Gastrocnemius medialis (tissue), 4 donors: ENCODE data around the gene LRG1. TPM values are rescaled to one million over a fixed set of nuclear protein-coding genes. Genes with fewer than 3 reads are reported as not detected.
A peak's percentile ranks its signal among the peaks of the same experiment; 100 is the strongest.
"Not testable (repeated sequence)": the region's sequence is repeated elsewhere in the genome, so short reads cannot be mapped to it uniquely, and the experiment has no call there.

Source experiments
- ATAC-seq, 2 donors: fragments of 150-250 bp; one replicate each; pipeline ENCODE4 v1.9.1; 2016
- DNase-seq, 2 donors: peaks; one replicate each; pipeline ENCODE4 v3.0.0-alpha.2; 2019
- H3K27ac ChIP-seq, 4 donors: fragments of 200-600 bp; sonication (generic); 1 replicate in 1 of 4; 2 replicates in 3 of 4; pipeline ENCODE4 v1.5.1; 2016 to 2018; ENCODE audit warnings: mild to moderate bottlenecking in 2 of 4, moderate library complexity in 1 of 4
- H3K27me3 ChIP-seq, 3 donors: fragments of 200-600 bp; sonication (generic) in 2 of 3; 1 replicate in 1 of 3; 2 replicates in 2 of 3; pipeline versions ENCODE4 v1.5.1 to v1.6.0; 2016 to 2019; ENCODE audit warnings: mild to moderate bottlenecking in 1 of 3, moderate library complexity in 1 of 3
- H3K36me3 ChIP-seq, 2 donors: fragments of 200-600 bp; sonication (generic) in 1 of 2; one replicate each; pipeline ENCODE4 v1.5.1; 2017 to 2018
- H3K4me1 ChIP-seq, 2 donors: fragments of 200-600 bp; sonication (generic) in 1 of 2; one replicate each; pipeline ENCODE4 v1.5.1; 2016 to 2017; ENCODE audit warnings: mild to moderate bottlenecking in 2 of 2
- H3K4me3 ChIP-seq, 4 donors: fragments of 200-600 bp; sonication (generic) in 3 of 4; 1 replicate in 1 of 4; 2 replicates in 3 of 4; pipeline ENCODE4 v1.5.1; 2016 to 2019; ENCODE audit warnings: mild to moderate bottlenecking in 2 of 4
- H3K9me3 ChIP-seq, 3 donors: fragments of 200-600 bp; sonication (generic) in 2 of 3; 1 replicate in 1 of 3; 2 replicates in 2 of 3; pipeline ENCODE4 v1.5.1; 2016 to 2019
- CTCF ChIP-seq, 5 experiments: fragments of 450-650 bp in 3 of 5; fragments of 200-600 bp in 2 of 5; sonication (generic) in 2 of 5; IDR thresholded peaks in 4 of 5; conservative IDR thresholded peaks in 1 of 5; 1 replicate in 4 of 5; 2 replicates in 1 of 5; pipeline ENCODE4 v1.5.1; 2016 to 2019; ENCODE audit warnings: antibody characterized with exemption in 5 of 5, mild to moderate bottlenecking in 3 of 5, moderate library complexity in 3 of 5
- POLR2A ChIP-seq, 2 donors: fragments of 450-650 bp; IDR thresholded peaks; one replicate each; pipeline ENCODE4 v1.6.1; 2017; ENCODE audit warnings: antibody characterized with exemption in 2 of 2, mild to moderate bottlenecking in 2 of 2, moderate library complexity in 2 of 2
- in situ Hi-C, 4 donors: fragments of 200-750 bp; cut with MboI; loops; one replicate each; pipeline versions ENCODE4 v1.15.0 to v1.8.0; 2017; ENCODE audit warnings: low sequenced_read_pairs in 4 of 4
- intact Hi-C: fragments of 100-400 bp; cut with DNase I; formaldehyde crosslinking; loops from one replicate; pipeline ENCODE4 v1.15.1; 2023; ENCODE audit warnings: low total_unique reads
- total RNA-seq, 4 donors: library from RNA; depleted of rRNA; stranded (reverse); fragments of >200 nt; gene quantifications; one replicate each; pipeline versions ENCODE4 v1.1.0 to v1.2.3, GENCODE V29; 2016

Gene LRG1
- total RNA-seq, 4 donors from 2014 or later = 0.15 to 2.7 (median 0.98) TPM; not detected in 1

- peaks cover 0 to 2% of the 10 kb centered on the region in 2 donors for H3K4me1 ChIP-seq
- no peak overlapping the region for H3K27ac ChIP-seq
- peak overlapping the region in 1 of 4 donors; percentile 5 for H3K4me3 ChIP-seq
- intact Hi-C loops = no loop called here
- no peaks in the 10 kb centered on the region for H3K36me3 ChIP-seq
- H3K27me3 ChIP-seq = no peaks in the 10 kb centered on the region
- no peaks in the 10 kb centered on the region for H3K9me3 ChIP-seq
- ATAC-seq (no peak), DNase-seq (no peak)
- in situ Hi-C loops = no loop called here
- TF ChIP-seq POLR2A (IDR thresholded peaks at IDR 0.05) (no peak), CTCF (IDR thresholded peaks at IDR 0.05 in 4 of 5, conservative IDR thresholded peaks at IDR 0.05 in 1 of 5) (no peak)
Measured at GRCh38 chr19:4542896-4543841, 3.3 kb upstream of the LRG1 start.

GRCh38 chr19:4541806-4542145 is 1.9 kb upstream of the LRG1 start:
- peaks cover 10 to 16% of the 10 kb centered on the region in 2 donors for H3K4me1 ChIP-seq

GRCh38 chr19:4541114-4541805 is 1.4 kb upstream of the LRG1 start:
- no peak for ATAC-seq
- peaks cover 15 to 21% of the 10 kb centered on the region in 2 donors for H3K4me1 ChIP-seq
- no peaks in the 10 kb centered on the region for H3K27me3 ChIP-seq
- no peak overlapping the region for H3K4me3 ChIP-seq
- in situ Hi-C loops = no loop called here
- no peaks in the 10 kb centered on the region for H3K9me3 ChIP-seq
- H3K27ac ChIP-seq = no peak overlapping the region
- TF ChIP-seq CTCF (IDR thresholded peaks at IDR 0.05 in 4 of 5, conservative IDR thresholded peaks at IDR 0.05 in 1 of 5) (no peak), POLR2A (IDR thresholded peaks at IDR 0.05) (no peak)
- no peaks in the 10 kb centered on the region for H3K36me3 ChIP-seq
- no peak for DNase-seq
- intact Hi-C loops = no loop called here

More at GRCh38 chr19:4541806-4542145, 1.9 kb upstream of the LRG1 start:
- H3K4me3 ChIP-seq, ATAC-seq, intact Hi-C loops, H3K9me3 ChIP-seq, DNase-seq, in situ Hi-C loops, H3K36me3 ChIP-seq, H3K27ac ChIP-seq, H3K27me3 ChIP-seq: not testable (repeated sequence)

GRCh38 chr19:4539169-4539692 is 605 bp downstream of the LRG1 start:
- TF ChIP-seq CTCF (IDR thresholded peaks at IDR 0.05 in 4 of 5, conservative IDR thresholded peaks at IDR 0.05 in 1 of 5) (no peak), POLR2A (IDR thresholded peaks at IDR 0.05) (no peak)
- H3K27ac ChIP-seq = peak overlapping the region in 2 of 4 donors; percentile 5 to 21
- intact Hi-C loops = loop anchor here (5.0 to 10.0 kb wide), 5 partner anchors 82 to 436 kb away; partner anchors contain the start of genes CHAF1A, FEM1A, SH3GL1 and UBXN6
- H3K4me1 ChIP-seq = peaks cover 26 to 38% of the 10 kb centered on the region in 2 donors
- H3K4me3 ChIP-seq = no peak overlapping the region
- H3K27me3 ChIP-seq = no peaks in the 10 kb centered on the region
- ATAC-seq (no peak), DNase-seq (no peak)
- no peaks in the 10 kb centered on the region for H3K9me3 ChIP-seq
- H3K36me3 ChIP-seq = no peaks in the 10 kb centered on the region
- in situ Hi-C loops = no loop called here

- in situ Hi-C loops = no loop called here
- H3K4me1 ChIP-seq = peaks cover 26 to 38% of the 10 kb centered on the region in 2 donors
- intact Hi-C loops = loop anchor here (5.0 to 10.0 kb wide), 5 partner anchors 81 to 436 kb away; partner anchors contain the start of genes CHAF1A, FEM1A, SH3GL1 and UBXN6
- H3K27me3 ChIP-seq = no peaks in the 10 kb centered on the region
- no peak for DNase-seq
- H3K27ac ChIP-seq = peak overlapping the region; percentile 89 to 98 (median 92)
- no peak overlapping the region for H3K4me3 ChIP-seq
- ATAC-seq = no peak
- no peak for TF ChIP-seq CTCF (IDR thresholded peaks at IDR 0.05 in 4 of 5, conservative IDR thresholded peaks at IDR 0.05 in 1 of 5)
- TF ChIP-seq POLR2A (IDR thresholded peaks at IDR 0.05) = no peak
- no peaks in the 10 kb centered on the region for H3K36me3 ChIP-seq
- no peaks in the 10 kb centered on the region for H3K9me3 ChIP-seq
Measured at GRCh38 chr19:4538601-4538954, 1.3 kb downstream of the LRG1 start.
